Stimulated activated CD4-positive, alpha-beta T cell treated with anti-CD3 and anti-CD28 coated beads, Interleukin-1b, Interleukin-23, amount 100 ng/mL, for 1 hour (primary cell): ENCODE measurements around the gene IRAK3.
"Not testable (repeated sequence)": the region's sequence is repeated elsewhere in the genome, so short reads cannot be mapped to it uniquely, and the experiment has no call there.

Experiments used
- DNase-seq, 2 donors: peaks; one replicate each; pipeline ENCODE4 v3.0.0-alpha.2; 2020; ENCODE audit warnings: low read depth in 2 of 2

IRAK3 gene

GRCh38 chr12:66169221-66170170 is 19.5 kb upstream of the IRAK3 start, which contains the start of gene TMBIM4:
TMBIM4 (minus strand) TSS chr12:66169996; CDS start chr12:66169951, 45 bp downstream.
- DNase-seq: peak; percentile 44 to 68

GRCh38 chr12:66170606-66171005 is 18.4 kb upstream of the IRAK3 start:
- no peak for DNase-seq

- not testable (repeated sequence) for DNase-seq
Observed at GRCh38 chr12:66174391-66175325, 14.4 kb upstream of the IRAK3 start.

GRCh38 chr12:66176105-66176900 is 12.7 kb upstream of the IRAK3 start:
- no peak for DNase-seq

- DNase-seq: no peak
Observed at GRCh38 chr12:66182956-66183355, 6.1 kb upstream of the IRAK3 start.

- not testable (repeated sequence) for DNase-seq
Observed at GRCh38 chr12:66184822-66185221, 4.2 kb upstream of the IRAK3 start.

GRCh38 chr12:66187036-66187435 is 2.0 kb upstream of the IRAK3 start:
- no peak for DNase-seq

GRCh38 chr12:66187821-66188220 is 1.2 kb upstream of the IRAK3 start:
- DNase-seq: no peak

- DNase-seq: no peak
Observed at GRCh38 chr12:66189486-66189843, 451 bp downstream of the IRAK3 start.

- DNase-seq: no peak
Observed at GRCh38 chr12:66189889-66190288, 875 bp downstream of the IRAK3 start.

GRCh38 chr12:66190519-66191370 is 1.7 kb downstream of the IRAK3 start:
- no peak for DNase-seq

- no peak for DNase-seq
Observed at GRCh38 chr12:66191547-66192126, 2.6 kb downstream of the IRAK3 start.

- DNase-seq: no peak
Observed at GRCh38 chr12:66194122-66194521, 5.1 kb downstream of the IRAK3 start.

GRCh38 chr12:66195242-66195641 is 6.2 kb downstream of the IRAK3 start:
- no peak for DNase-seq

- no peak for DNase-seq
Observed at GRCh38 chr12:66196806-66197205, 7.8 kb downstream of the IRAK3 start.

GRCh38 chr12:66197495-66197921 is 8.5 kb downstream of the IRAK3 start:
- no peak for DNase-seq

GRCh38 chr12:66199141-66199540 is 10.1 kb downstream of the IRAK3 start:
- no peak for DNase-seq

- DNase-seq: no peak
Observed at GRCh38 chr12:66199831-66200509, 11.0 kb downstream of the IRAK3 start.

- DNase-seq: no peak
Observed at GRCh38 chr12:66203820-66204219, 14.8 kb downstream of the IRAK3 start.

- no peak for DNase-seq
Observed at GRCh38 chr12:66206141-66206540, 17.1 kb downstream of the IRAK3 start.
